ENCODE measurements around the gene MAPKAPK3. TPM values are rescaled to one million over a fixed set of nuclear protein-coding genes. Genes with fewer than 3 reads are reported as not detected.
A peak's percentile ranks its signal among the peaks of the same experiment; 100 is the strongest.

The MAPKAPK3 gene
- total and polyA plus RNA-seq, 2 experiments from 2014 or later = 33.2 to 72.1 TPM

DNA sequence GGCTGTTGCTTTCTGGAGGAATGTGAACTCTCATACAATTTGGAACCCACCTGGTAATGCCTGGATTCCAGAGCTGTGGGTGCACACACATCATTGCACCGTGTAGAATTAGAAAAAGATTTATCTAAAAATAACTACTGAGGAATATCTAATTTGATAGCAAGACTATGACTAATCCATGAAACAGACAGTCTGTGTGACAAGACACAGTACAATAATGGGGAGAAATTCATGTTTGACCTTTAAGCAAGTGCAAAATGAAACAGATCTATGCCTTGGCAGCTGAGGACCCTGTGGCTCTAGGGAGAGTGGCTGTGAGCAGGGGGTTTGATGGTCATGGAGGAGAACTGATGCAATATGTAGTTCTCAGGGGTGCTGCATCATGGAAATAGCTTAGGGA lies 49.9 kb downstream of the MAPKAPK3 start:
- H3K9me3 ChIP-seq (ENCODE audit: low read depth) = no peaks in the 10 kb centered on the region
- no peaks in the 10 kb centered on the region for H3K36me3 ChIP-seq (ENCODE audit: low read depth)
- WGBS, 2 experiments (ENCODE audit: low coverage in 1 of 2, low lambda C conversion rate in 2 of 2, missing lambda C conversion rate in 2 of 2) = 0 to 4% methylated on average over 1 of the region's 1 CpG
- H3K9ac ChIP-seq = no peak overlapping the region
- no peaks in the 10 kb centered on the region for H3K79me2 ChIP-seq (ENCODE audit: insufficient read depth)
- peak; percentile 51 for DNase-seq
- H3K4me2 ChIP-seq (ENCODE audit: unreplicated experiment) = no peak overlapping the region
- in situ Hi-C loops (cut with MboI) = no loop called here
- no peak for TF ChIP-seq EZH2 (IDR thresholded peaks at IDR 0.05; ENCODE audit: insufficient read depth, poor library complexity, severe bottlenecking)
- TF ChIP-seq EZH2phosphoT487 (IDR thresholded peaks at IDR 0.05; ENCODE audit: insufficient read depth, low read depth) = no peak
- H3F3A ChIP-seq (ENCODE audit: insufficient read depth) = peaks cover 22% of the 10 kb centered on the region
- no peaks in the 10 kb centered on the region for H3K27me3 ChIP-seq (replicated peaks; ENCODE audit: insufficient read depth)
- no peak overlapping the region for H3K27ac ChIP-seq
- H3K9me2 ChIP-seq (ENCODE audit: insufficient read depth) = no peaks in the 10 kb centered on the region
- peaks cover 37% of the 10 kb centered on the region for H3K4me1 ChIP-seq (ENCODE audit: insufficient read depth)
- no peak overlapping the region for H3K4me3 ChIP-seq
- H4K20me1 ChIP-seq (ENCODE audit: insufficient read depth) = no peaks in the 10 kb centered on the region
- H2AFZ ChIP-seq = no peak overlapping the region

DNA sequence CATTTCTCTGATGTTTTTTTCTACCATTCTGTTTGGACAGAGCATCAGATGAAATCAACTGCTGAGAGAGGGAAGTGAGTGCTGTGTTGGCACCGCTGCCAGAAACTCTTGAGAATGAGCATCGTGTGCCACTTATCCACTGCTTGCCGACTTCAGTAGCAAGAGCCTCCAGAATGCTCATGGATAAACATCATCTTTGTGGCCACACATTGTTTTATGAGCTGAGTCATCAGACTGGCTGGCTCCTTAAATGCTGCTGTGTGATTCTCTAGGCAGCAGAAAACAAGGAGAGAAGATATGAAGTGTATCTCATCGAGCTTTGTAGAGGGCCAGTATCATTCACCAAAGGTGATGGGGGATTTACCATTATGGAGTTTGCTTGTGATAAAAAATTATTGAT lies 54.4 kb downstream of the MAPKAPK3 start:
- H3K79me2 ChIP-seq (ENCODE audit: insufficient read depth) = no peaks in the 10 kb centered on the region
- H3K9ac ChIP-seq = no peak overlapping the region
- TF ChIP-seq EZH2 (IDR thresholded peaks at IDR 0.05; ENCODE audit: insufficient read depth, poor library complexity, severe bottlenecking) = no peak
- 0 out of 2 replicates have a peak, but pooled peaks have one; percentile 34 for TF ChIP-seq EZH2phosphoT487 (IDR thresholded peaks at IDR 0.05; ENCODE audit: insufficient read depth, low read depth)
- H3K27ac ChIP-seq = peak overlapping the region; percentile 34
- H3K27me3 ChIP-seq (replicated peaks; ENCODE audit: insufficient read depth) = peaks cover 22% of the 10 kb centered on the region
- H3K9me3 ChIP-seq (ENCODE audit: low read depth) = no peaks in the 10 kb centered on the region
- H3K4me1 ChIP-seq (ENCODE audit: insufficient read depth) = peaks cover 25% of the 10 kb centered on the region
- no peaks in the 10 kb centered on the region for H4K20me1 ChIP-seq (ENCODE audit: insufficient read depth)
- DNase-seq = peak; percentile 98
- H2AFZ ChIP-seq = no peak overlapping the region
- H3K4me2 ChIP-seq (ENCODE audit: unreplicated experiment) = peak overlapping the region; percentile 19
- no peak overlapping the region for H3K4me3 ChIP-seq
- in situ Hi-C loops (cut with MboI) = no loop called here
- H3F3A ChIP-seq (ENCODE audit: insufficient read depth) = peaks cover 18% of the 10 kb centered on the region
- no peaks in the 10 kb centered on the region for H3K36me3 ChIP-seq (ENCODE audit: low read depth)
- WGBS, 2 experiments (ENCODE audit: low coverage in 1 of 2, low lambda C conversion rate in 2 of 2, missing lambda C conversion rate in 2 of 2) = 0 to 5% methylated on average over 4 of the region's 4 CpGs
- H3K9me2 ChIP-seq (ENCODE audit: insufficient read depth) = no peaks in the 10 kb centered on the region

DNA sequence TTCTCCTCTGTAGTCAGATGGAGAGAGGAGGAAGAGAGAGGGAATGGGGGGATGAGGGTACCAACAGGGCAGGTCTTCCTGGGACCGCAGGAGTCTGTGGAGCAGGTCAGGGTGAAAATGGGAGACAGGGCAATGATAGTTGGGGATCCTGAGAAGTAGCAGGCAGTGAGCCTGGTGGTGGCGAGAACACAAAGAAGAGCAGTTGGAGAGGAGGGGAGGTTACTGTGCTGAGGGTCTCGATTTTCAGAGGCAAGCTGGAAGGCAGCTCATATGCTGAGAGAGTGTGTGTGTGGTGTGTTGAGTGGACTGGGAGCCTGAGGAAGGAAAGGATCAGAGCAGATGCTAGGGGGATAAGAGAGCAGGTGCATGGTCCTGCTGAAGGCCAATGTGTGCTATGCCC lies 55.7 kb downstream of the MAPKAPK3 start:
- no peak for TF ChIP-seq EZH2 (IDR thresholded peaks at IDR 0.05; ENCODE audit: insufficient read depth, poor library complexity, severe bottlenecking)
- no peak for TF ChIP-seq EZH2phosphoT487 (IDR thresholded peaks at IDR 0.05; ENCODE audit: insufficient read depth, low read depth)

DNA sequence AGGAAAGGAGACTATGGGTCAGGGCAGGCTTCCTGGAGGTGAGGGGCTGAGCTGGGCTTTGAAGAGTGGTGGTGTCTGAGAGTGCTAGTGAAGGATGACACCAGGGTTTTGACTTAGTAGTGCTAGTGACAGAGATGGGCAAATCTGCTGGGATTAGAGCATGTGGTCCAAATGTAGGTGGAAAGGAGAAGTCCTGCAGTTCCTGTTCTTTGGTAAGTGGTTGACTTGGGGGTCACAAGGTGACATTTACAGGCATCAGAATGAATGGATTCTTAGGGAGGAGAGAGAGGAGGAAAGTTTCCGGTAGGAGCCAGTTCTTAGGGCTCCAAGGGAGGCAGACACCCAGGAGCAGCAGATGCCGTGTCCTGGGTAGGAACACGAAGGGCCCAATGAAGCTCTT lies 57.0 kb downstream of the MAPKAPK3 start:
- Histone ChIP-seq H3K36me3 (ENCODE audit: low read depth) (no peaks in the 10 kb centered on the region), H2AFZ (no peak overlapping the region), H3K4me1 (ENCODE audit: insufficient read depth) (peaks cover 16% of the 10 kb centered on the region), H3K9ac (no peak overlapping the region), H3K4me2 (ENCODE audit: unreplicated experiment) (no peak overlapping the region), H3K27me3 (replicated peaks; ENCODE audit: insufficient read depth) (peaks cover 41% of the 10 kb centered on the region), H3K9me2 (ENCODE audit: insufficient read depth) (no peaks in the 10 kb centered on the region), H3K4me3 (no peak overlapping the region), H4K20me1 (ENCODE audit: insufficient read depth) (no peaks in the 10 kb centered on the region), H3K9me3 (ENCODE audit: low read depth) (no peaks in the 10 kb centered on the region), H3K79me2 (ENCODE audit: insufficient read depth) (no peaks in the 10 kb centered on the region), H3F3A (ENCODE audit: insufficient read depth) (peaks cover 18% of the 10 kb centered on the region), H3K27ac (no peak overlapping the region)
- no peak for TF ChIP-seq EZH2phosphoT487 (IDR thresholded peaks at IDR 0.05; ENCODE audit: insufficient read depth, low read depth)
- TF ChIP-seq EZH2 (IDR thresholded peaks at IDR 0.05; ENCODE audit: insufficient read depth, poor library complexity, severe bottlenecking) = no peak
- 74 to 76% methylated on average over 3 of the region's 3 CpGs for WGBS, 2 experiments (ENCODE audit: low coverage in 1 of 2, low lambda C conversion rate in 2 of 2, missing lambda C conversion rate in 2 of 2)
- DNase-seq = no peak
- in situ Hi-C loops (cut with MboI) = no loop called here

More for the DNA sequence above, 55.7 kb downstream of the MAPKAPK3 start:
- in situ Hi-C loops (cut with MboI) = no loop called here
- no peaks in the 10 kb centered on the region for H4K20me1 ChIP-seq (ENCODE audit: insufficient read depth)
- H3K4me1 ChIP-seq (ENCODE audit: insufficient read depth) = peaks cover 16% of the 10 kb centered on the region
- H3K36me3 ChIP-seq (ENCODE audit: low read depth) = no peaks in the 10 kb centered on the region
- WGBS, 2 experiments (ENCODE audit: low coverage in 1 of 2, low lambda C conversion rate in 2 of 2, missing lambda C conversion rate in 2 of 2) = 100% methylated on average over 3 of the region's 3 CpGs
- H3K4me3 ChIP-seq = no peak overlapping the region
- no peak for DNase-seq
- no peak overlapping the region for H3K27ac ChIP-seq
- H3K9me3 ChIP-seq (ENCODE audit: low read depth) = no peaks in the 10 kb centered on the region
- no peak overlapping the region for H3K9ac ChIP-seq
- H3K4me2 ChIP-seq (ENCODE audit: unreplicated experiment) = no peak overlapping the region
- no peaks in the 10 kb centered on the region for H3K9me2 ChIP-seq (ENCODE audit: insufficient read depth)
- H3K79me2 ChIP-seq (ENCODE audit: insufficient read depth) = no peaks in the 10 kb centered on the region
- no peak overlapping the region for H2AFZ ChIP-seq
- peaks cover 18% of the 10 kb centered on the region for H3F3A ChIP-seq (ENCODE audit: insufficient read depth)
- H3K27me3 ChIP-seq (replicated peaks; ENCODE audit: insufficient read depth) = peaks cover 33% of the 10 kb centered on the region

Data from GM23248 (cell line).